Measurements from ENCODE around the gene DKC1. TPM values are rescaled to one million over a fixed set of nuclear protein-coding genes. Genes with fewer than 3 reads are reported as not detected.

The DKC1 gene
- total and polyA plus RNA-seq, 2 of the 13 experiments (the other 11 are each of a cell fraction or from before 2014, with no cell fraction given) = 61.6 to 102 TPM

DNA sequence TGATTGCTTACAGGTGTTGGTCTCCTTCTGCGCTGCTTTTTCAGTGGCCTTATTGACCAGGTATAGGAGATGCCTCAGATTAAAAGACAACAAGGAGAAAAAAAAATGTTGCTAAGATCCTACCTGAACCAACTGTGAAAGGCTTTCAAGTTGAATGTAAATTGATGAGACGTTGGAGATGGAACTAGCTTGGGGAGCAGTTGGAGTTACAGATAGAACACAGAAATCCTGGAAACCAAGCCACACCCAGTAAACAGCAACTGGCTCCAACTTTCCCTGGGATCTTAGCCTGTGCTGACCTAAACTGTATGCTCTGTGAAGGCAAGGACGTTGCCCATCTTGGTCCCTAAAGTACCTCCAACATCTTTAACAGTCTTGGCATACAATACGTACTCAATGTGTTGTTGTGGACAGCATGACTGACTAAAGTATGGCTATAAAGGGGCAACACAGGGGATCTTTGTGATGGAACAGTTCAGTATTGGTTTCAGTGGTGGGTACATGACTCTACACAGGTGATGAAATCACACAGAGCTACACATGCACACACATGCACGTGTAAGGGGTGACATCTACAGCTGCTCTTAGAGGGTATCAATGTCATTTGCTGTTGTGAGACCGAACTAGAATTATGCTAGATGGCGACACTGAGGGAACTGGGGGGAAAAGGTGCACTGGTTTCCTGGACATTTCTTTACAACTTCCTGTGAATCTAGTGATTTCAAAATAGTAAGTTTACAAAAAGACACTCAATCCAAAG, 34.1 kb upstream of the DKC1 start:
- H3K4me2 ChIP-seq (ENCODE audit: low read depth, low read length) = no peak overlapping the region
- H3K36me3 ChIP-seq (replicated peaks in 1 of 2; ENCODE audit: control insufficient read depth in 1 of 2, insufficient read depth in 2 of 2, low read length in 2 of 2) = no peaks in the 10 kb centered on the region
- no peaks in the 10 kb centered on the region for H3K27me3 ChIP-seq (ENCODE audit: control insufficient read depth in 1 of 2, insufficient read depth in 2 of 2, low read length in 2 of 2)
- no peaks in the 10 kb centered on the region for H4K20me1 ChIP-seq (ENCODE audit: insufficient read depth, low read length)
- H3K27ac ChIP-seq (ENCODE audit: extremely low read length, insufficient read depth, low read length) = no peak overlapping the region
- H3K79me2 ChIP-seq (ENCODE audit: insufficient read depth, low read length) = no peaks in the 10 kb centered on the region
- POLR2A ChIA-PET = no interaction called here
- no TSS peak for BruUV-seq (replicated peaks)
- intact Hi-C loops (cut with micrococcal nuclease; ENCODE audit: unreplicated experiment) = no loop called here
- H3K9me3 ChIP-seq (ENCODE audit: low read length) = no peaks in the 10 kb centered on the region
- DNase-seq (ENCODE audit: low spot score) (no peak), FAIRE-seq (no peak), ATAC-seq (no peak)
- no peak overlapping the region for H2AFZ ChIP-seq (ENCODE audit: low read length)
- H3K4me3 ChIP-seq (replicated peaks in 1 of 3; ENCODE audit: insufficient read depth in 1 of 3, low read depth in 2 of 3, low read length in 3 of 3) = no peak overlapping the region
- 27% methylated on average over 5 of the region's 7 CpGs for WGBS (ENCODE audit: low lambda C conversion rate)
- CTCF ChIA-PET (ENCODE audit: low intra/inter-chr PET ratio, low total read pairs) = no interaction called here
- H3K4me1 ChIP-seq (ENCODE audit: insufficient read depth, low read length) = no peaks in the 10 kb centered on the region
- TF ChIP-seq MTA3 (CRISPR knock-in tag; IDR thresholded peaks at IDR 0.05) = no peak
- no peak for TF ChIP-seq JUNB (CRISPR knock-in tag; IDR thresholded peaks at IDR 0.05; ENCODE audit: borderline replicate concordance)
- TF ChIP-seq ZMYM2 (CRISPR knock-in tag; IDR thresholded peaks at IDR 0.05) = no peak
- TF ChIP-seq ARHGAP35 (CRISPR knock-in tag; IDR thresholded peaks at IDR 0.05; ENCODE audit: borderline replicate concordance) = no peak
- no peak for TF ChIP-seq ZNF501 (CRISPR knock-in tag; IDR thresholded peaks at IDR 0.05)
- TF ChIP-seq ZKSCAN8 (CRISPR knock-in tag; IDR thresholded peaks at IDR 0.05; ENCODE audit: borderline replicate concordance) = no peak
- TF ChIP-seq, protein P1, sequence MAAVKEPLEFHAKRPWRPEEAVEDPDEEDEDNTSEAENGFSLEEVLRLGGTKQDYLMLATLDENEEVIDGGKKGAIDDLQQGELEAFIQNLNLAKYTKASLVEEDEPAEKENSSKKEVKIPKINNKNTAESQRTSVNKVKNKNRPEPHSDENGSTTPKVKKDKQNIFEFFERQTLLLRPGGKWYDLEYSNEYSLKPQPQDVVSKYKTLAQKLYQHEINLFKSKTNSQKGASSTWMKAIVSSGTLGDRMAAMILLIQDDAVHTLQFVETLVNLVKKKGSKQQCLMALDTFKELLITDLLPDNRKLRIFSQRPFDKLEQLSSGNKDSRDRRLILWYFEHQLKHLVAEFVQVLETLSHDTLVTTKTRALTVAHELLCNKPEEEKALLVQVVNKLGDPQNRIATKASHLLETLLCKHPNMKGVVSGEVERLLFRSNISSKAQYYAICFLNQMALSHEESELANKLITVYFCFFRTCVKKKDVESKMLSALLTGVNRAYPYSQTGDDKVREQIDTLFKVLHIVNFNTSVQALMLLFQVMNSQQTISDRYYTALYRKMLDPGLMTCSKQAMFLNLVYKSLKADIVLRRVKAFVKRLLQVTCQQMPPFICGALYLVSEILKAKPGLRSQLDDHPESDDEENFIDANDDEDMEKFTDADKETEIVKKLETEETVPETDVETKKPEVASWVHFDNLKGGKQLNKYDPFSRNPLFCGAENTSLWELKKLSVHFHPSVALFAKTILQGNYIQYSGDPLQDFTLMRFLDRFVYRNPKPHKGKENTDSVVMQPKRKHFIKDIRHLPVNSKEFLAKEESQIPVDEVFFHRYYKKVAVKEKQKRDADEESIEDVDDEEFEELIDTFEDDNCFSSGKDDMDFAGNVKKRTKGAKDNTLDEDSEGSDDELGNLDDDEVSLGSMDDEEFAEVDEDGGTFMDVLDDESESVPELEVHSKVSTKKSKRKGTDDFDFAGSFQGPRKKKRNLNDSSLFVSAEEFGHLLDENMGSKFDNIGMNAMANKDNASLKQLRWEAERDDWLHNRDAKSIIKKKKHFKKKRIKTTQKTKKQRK (IDR thresholded peaks at IDR 0.05; ENCODE audit: low read length) = no peak
- no peak for TF ChIP-seq ATF5 (CRISPR knock-in tag; IDR thresholded peaks at IDR 0.05; ENCODE audit: low read depth)
- TF ChIP-seq ELF3 (CRISPR knock-in tag; IDR thresholded peaks at IDR 0.05) = no peak
- no peak for TF ChIP-seq TP53 (CRISPR knock-in tag; conservative IDR thresholded peaks at IDR 0.05)
- no peak for TF ChIP-seq TBL1XR1 (IDR thresholded peaks at IDR 0.05; ENCODE audit: borderline replicate concordance, low read length, partially characterized antibody)
- no peak for TF ChIP-seq FUBP1 (CRISPR knock-in tag; IDR thresholded peaks at IDR 0.05; ENCODE audit: borderline replicate concordance)
- TF ChIP-seq KAT7 (CRISPR knock-in tag; IDR thresholded peaks at IDR 0.05; ENCODE audit: borderline replicate concordance) = no peak
- TF ChIP-seq BORCS8-MEF2B (CRISPR knock-in tag; IDR thresholded peaks at IDR 0.05) = no peak
- H3K9ac ChIP-seq (ENCODE audit: insufficient read depth, low read depth, low read length) = no peak overlapping the region
- in situ Hi-C loops (cut with HindIII; ENCODE audit: extremely low pct_ligation_motif_present, low pct_unique_long_range_greater_than_20kb) = no loop called here

All from HepG2 (cell line).